Endothelial cell of umbilical vein (primary cell): ENCODE results near the gene DIP2B. TPM values are rescaled to one million over a fixed set of nuclear protein-coding genes. Genes with fewer than 3 reads are reported as not detected.

Experiments
- BruUV-seq: library from RNA; stranded (reverse); fragments of 400-500 nt; replicated peaks from 2 replicates; lab custom pipeline; 2021; lab: Mats Ljungman, UMichigan
- CTCF ChIA-PET: fragments of 300-600, 350-600 bp; sonication (Branson Sonifier 250); formaldehyde crosslinking; loops from one replicate; lab custom pipeline; 2021; ENCODE audit warnings: antibody characterized with exemption, inconsistent platforms; lab: Charles Lee
- POLR2A ChIA-PET: fragments of 300-600, 350-600 bp; sonication (Branson Sonifier 250); formaldehyde crosslinking; loops from one replicate; lab custom pipeline; 2021; ENCODE audit warnings: antibody characterized with exemption, inconsistent platforms; lab: Charles Lee
- DNase-seq: peaks from one replicate; pipeline ENCODE4 v3.0.0-alpha.2; 2011; ENCODE audit warnings: low read depth, low spot score
- FAIRE-seq: peaks from 2 replicates; lab custom pipeline; 2011; peaks lifted over from hg19 to GRCh38; lab: Jason Lieb, UNC
- H2AFZ ChIP-seq: 2 replicates; pipeline ENCODE4 v1.6.0; 2012; ENCODE audit warnings: low read depth, low read length, control low read depth, inconsistent platforms
- H3K27ac ChIP-seq: 2 replicates; pipeline ENCODE4 v1.5.1; 2011; ENCODE audit warnings: low read depth, mild to moderate bottlenecking, control low read depth, low read length, moderate library complexity; ENCODE audit not compliant: insufficient read depth
- H3K27me3 ChIP-seq, 2 experiments: 2 replicates each; pipeline versions ENCODE4 v1.6.0 to v1.6.1; 2011; ENCODE audit warnings: low read length in 2 of 2, mixed read lengths in 1 of 2; ENCODE audit not compliant: control insufficient read depth in 2 of 2, insufficient read depth in 2 of 2
- H3K36me3 ChIP-seq, 2 experiments: 2 replicates in 1 of 2; 3 replicates in 1 of 2; pipeline ENCODE4 v1.5.1; 2011; ENCODE audit warnings: low read length in 2 of 2, mild to moderate bottlenecking in 1 of 2, moderate library complexity in 1 of 2; ENCODE audit not compliant: control insufficient read depth in 2 of 2, insufficient read depth in 2 of 2; ENCODE audit errors: extremely low read depth in 1 of 2
- H3K4me1 ChIP-seq: 3 replicates; pipeline ENCODE4 v1.5.1; 2011; ENCODE audit warnings: mild to moderate bottlenecking, low read length; ENCODE audit not compliant: control insufficient read depth, insufficient read depth; ENCODE audit errors: extremely low read depth
- H3K4me2 ChIP-seq: 2 replicates; pipeline ENCODE4 v1.6.1; 2011; ENCODE audit warnings: low read length, control low read depth, mixed read lengths; ENCODE audit not compliant: insufficient read depth
- H3K4me3 ChIP-seq, 3 experiments: fragments of 200-600 bp in 1 of 3; sonication (generic), shearing (Covaris generic) in 1 of 3; replicated peaks in 1 of 3; 2 replicates each; pipeline ENCODE4 v1.5.1; 2011 to 2016; ENCODE audit warnings: control low read depth in 3 of 3, low read length in 3 of 3, mild to moderate bottlenecking in 2 of 3, inconsistent platforms in 1 of 3, low read depth in 1 of 3, moderate library complexity in 1 of 3; ENCODE audit not compliant: insufficient read depth in 1 of 3
- H3K79me2 ChIP-seq: 2 replicates; pipeline ENCODE4 v1.6.0; 2012; ENCODE audit warnings: low read length, inconsistent platforms; ENCODE audit not compliant: control insufficient read depth, insufficient read depth
- H3K9ac ChIP-seq: replicated peaks from 2 replicates; pipeline ENCODE3; 2011; ENCODE audit warnings: low read length, control low read depth; ENCODE audit not compliant: insufficient read depth; ENCODE audit errors: extremely low read depth
- H3K9me1 ChIP-seq: replicated peaks from 3 replicates; pipeline ENCODE4 v1.6.0; 2011; ENCODE audit warnings: mild to moderate bottlenecking, low read length; ENCODE audit not compliant: control insufficient read depth, insufficient read depth; ENCODE audit errors: extremely low read depth
- H3K9me3 ChIP-seq: replicated peaks from 2 replicates; pipeline ENCODE4 v1.5.1; 2012; ENCODE audit warnings: low read length, inconsistent platforms; ENCODE audit not compliant: control insufficient read depth, insufficient read depth
- H4K20me1 ChIP-seq: replicated peaks from 2 replicates; pipeline ENCODE3; 2011; ENCODE audit warnings: mild to moderate bottlenecking, low read length; ENCODE audit not compliant: control insufficient read depth, insufficient read depth; ENCODE audit errors: extremely low read depth
- CTCF ChIP-seq, 2 donors: IDR thresholded peaks; 1 replicate in 1 of 2; 2 replicates in 1 of 2; pipeline ENCODE4 v1.5.1; 2011; ENCODE audit warnings: low read length in 2 of 2, mild to moderate bottlenecking in 2 of 2, moderate library complexity in 2 of 2, control low read depth in 1 of 2, inconsistent platforms in 1 of 2, low read depth in 1 of 2; ENCODE audit not compliant: insufficient read depth in 1 of 2; ENCODE audit errors: extremely low read depth in 1 of 2
- EZH2 ChIP-seq: IDR thresholded peaks from 2 replicates; pipeline ENCODE4 v1.6.1; 2012; ENCODE audit warnings: borderline replicate concordance, low read depth, mild to moderate bottlenecking, moderate library complexity, low read length, inconsistent platforms; ENCODE audit not compliant: severe bottlenecking
- FOS ChIP-seq: IDR thresholded peaks from 2 replicates; pipeline ENCODE4 v1.6.1; 2011; ENCODE audit warnings: mild to moderate bottlenecking, low read length, moderate library complexity, borderline replicate concordance; ENCODE audit not compliant: insufficient read depth
- GATA2 ChIP-seq: IDR thresholded peaks from 2 replicates; pipeline ENCODE4 v1.7.0; 2011; ENCODE audit warnings: low read depth, mild to moderate bottlenecking, moderate library complexity, mixed read lengths, low read length; ENCODE audit not compliant: insufficient read length, insufficient read depth
- JUN ChIP-seq: IDR thresholded peaks from 2 replicates; pipeline ENCODE4 v1.6.1; 2011; ENCODE audit warnings: borderline replicate concordance, low read depth; ENCODE audit not compliant: insufficient read length, insufficient read depth
- MAX ChIP-seq: IDR thresholded peaks from 2 replicates; pipeline ENCODE4 v1.6.1; 2011; ENCODE audit not compliant: insufficient read depth, insufficient read length
- MYC ChIP-seq: IDR thresholded peaks from one replicate; pipeline ENCODE4 v1.6.1; 2011; ENCODE audit warnings: mild to moderate bottlenecking, low read depth, low read length
- POLR2A ChIP-seq: IDR thresholded peaks from 2 replicates; pipeline ENCODE4 v1.6.1; 2012; ENCODE audit warnings: low read depth, mild to moderate bottlenecking, control low read depth, low read length
- POLR2AphosphoS5 ChIP-seq: IDR thresholded peaks from 2 replicates; pipeline ENCODE4 v1.6.1; 2012; ENCODE audit warnings: low read depth, mild to moderate bottlenecking, control low read depth, low read length, moderate library complexity; ENCODE audit not compliant: insufficient read depth
- dilution Hi-C: fragments of 300-500 bp; cut with MboI; formaldehyde crosslinking; loops from one replicate; pipeline ENCODE4 v1.15.0; 2019; ENCODE audit warnings: low sequenced_read_pairs; ENCODE audit not compliant: extremely low pct_ligation_motif_present
- intact Hi-C: fragments of 100-400 bp; cut with micrococcal nuclease; formaldehyde crosslinking; loops from one replicate; pipeline ENCODE4 v1.10.0; 2022
- polyA plus RNA-seq, 4 experiments: library from polyadenylated mRNA; depleted of rRNA in 3 of 4; stranded (reverse) in 3 of 4; unstranded in 1 of 4; fragments of >200 nt; gene quantifications; 2 replicates each; pipeline versions ENCODE4 v1.2.1 to v1.2.3, GENCODE V29; 2011 to 2012; ENCODE audit warnings: missing spikeins in 1 of 4
- total RNA-seq: library from RNA; stranded (reverse); gene quantifications from 2 replicates; pipeline ENCODE4 v1.2.3, GENCODE V29; 2021

The DIP2B gene
- total and polyA plus RNA-seq, 2 donors (not counting 3 experiments of a cell fraction or from before 2014, with no cell fraction given), result 14.5 to 28.0 TPM

GRCh38 chr12:50563434-50563787, 58.6 kb downstream of the DIP2B start:
- H3K27ac ChIP-seq, result no peak overlapping the region
- H3K9me3 ChIP-seq, result no peaks in the 10 kb centered on the region
- TF ChIP-seq POLR2AphosphoS5 (no peak), MAX (no peak), MYC (no peak), EZH2 (no peak), JUN (no peak), FOS (no peak), CTCF (IDR thresholded peaks at IDR 0.05; ENCODE audit: extremely low read depth in 1 of 2, insufficient read depth in 1 of 2, low read depth in 1 of 2, low read length in 2 of 2) (no peak), POLR2A (no peak), GATA2 (no peak)
- BruUV-seq, result no TSS peak
- ChIA-PET CTCF (interaction anchor here (0.6 to 2.8 kb wide), 9 partner anchors 10 to 78 kb away, joined by 3 to 11 read pairs (median 3); partner anchors contain the start of gene DIP2B), POLR2A (no interaction called here)
- FAIRE-seq (no peak), DNase-seq (no peak)
- H3K9ac ChIP-seq, result no peak overlapping the region
- dilution Hi-C loops, result no loop called here
- no peak overlapping the region for H2AFZ ChIP-seq
- no peaks in the 10 kb centered on the region for H3K9me1 ChIP-seq
- no peak overlapping the region for H3K4me3 ChIP-seq
- no peak overlapping the region for H3K4me2 ChIP-seq
- H4K20me1 ChIP-seq, result no peaks in the 10 kb centered on the region
- no peaks in the 10 kb centered on the region for H3K27me3 ChIP-seq
- intact Hi-C loops, result no loop called here
- H3K79me2 ChIP-seq, result peaks cover 22% of the 10 kb centered on the region
- no peaks in the 10 kb centered on the region for H3K36me3 ChIP-seq
- peaks cover 30% of the 10 kb centered on the region for H3K4me1 ChIP-seq
